K562 (cell line): ENCODE measurements around the gene DNAAF3. TPM values are rescaled to one million over a fixed set of nuclear protein-coding genes. Genes with fewer than 3 reads are reported as not detected.

ENCODE experiments used
- ATAC-seq: fragments of 200-7000 bp; cut with Tn5 transposase; 3 replicates; pipeline ENCODE4 v1.9.1; 2020; ENCODE audit warnings: moderate library complexity
- BruUV-seq: library from RNA; stranded (reverse); fragments of 400-500 nt; replicated peaks from 2 replicates; lab custom pipeline; 2021; lab: Mats Ljungman, UMichigan
- CTCF ChIA-PET: fragments of 300-600 bp; formaldehyde crosslinking; extraction: SDS; loops from one replicate; lab custom pipeline; 2021; ENCODE audit warnings: low intra/inter-chr PET ratio; lab: Yijun Ruan, JAX
- POLR2A ChIA-PET: fragments of 300-600, 350-650 bp; sonication (Branson Sonifier 250); formaldehyde crosslinking; extraction: SDS; loops from one replicate; lab custom pipeline; 2021; ENCODE audit warnings: antibody characterized with exemption, inconsistent platforms; lab: Yijun Ruan, JAX
- DNase-seq, 4 experiments: peaks; one replicate each; pipeline versions ENCODE4 v3.0.0 to v3.0.0-alpha.2; 2011 to 2018; ENCODE audit warnings: low spot score in 3 of 4, mixed read lengths in 3 of 4; ENCODE audit errors: extremely low read depth in 1 of 4
- FAIRE-seq: peaks from 2 replicates; lab custom pipeline; 2011; peaks lifted over from hg19 to GRCh38; lab: Jason Lieb, UNC
- H2AFZ ChIP-seq: 2 replicates; pipeline ENCODE4 v1.6.0; 2011; ENCODE audit warnings: low read depth, low read length, control low read depth, inconsistent platforms
- H3K27ac ChIP-seq: fragments of 200-600 bp; 3 replicates; pipeline ENCODE4 v1.8.0; 2011; ENCODE audit warnings: low read depth, mild to moderate bottlenecking, control low read depth, inconsistent platforms, low read length, moderate library complexity, mixed read lengths; ENCODE audit errors: extremely low read depth
- H3K27me3 ChIP-seq, 2 experiments: fragments of 300-600 bp in 1 of 2; 2 replicates in 1 of 2; 3 replicates in 1 of 2; pipeline versions ENCODE4 v1.6.0 to v1.8.0; 2011; ENCODE audit warnings: inconsistent platforms in 2 of 2, low read length in 2 of 2, mild to moderate bottlenecking in 1 of 2, mixed read lengths in 1 of 2, moderate library complexity in 1 of 2; ENCODE audit not compliant: control insufficient read depth in 2 of 2, insufficient read depth in 2 of 2
- H3K36me3 ChIP-seq: fragments of 300-600 bp; 3 replicates; pipeline ENCODE4 v1.8.0; 2011; ENCODE audit warnings: mild to moderate bottlenecking, low read length, inconsistent platforms; ENCODE audit not compliant: control insufficient read depth, insufficient read depth
- H3K4me1 ChIP-seq, 2 experiments: fragments of 200-600 bp in 1 of 2; replicated peaks in 1 of 2; 2 replicates in 1 of 2; 3 replicates in 1 of 2; pipeline versions ENCODE4 v1.5.1 to v1.8.0; 2011; ENCODE audit warnings: inconsistent platforms in 2 of 2, low read length in 2 of 2, mild to moderate bottlenecking in 1 of 2, mixed read lengths in 1 of 2, moderate library complexity in 1 of 2; ENCODE audit not compliant: control insufficient read depth in 2 of 2, insufficient read depth in 2 of 2
- H3K4me2 ChIP-seq: 2 replicates; pipeline ENCODE4 v1.6.1; 2011; ENCODE audit warnings: low read length, control low read depth, inconsistent platforms, mixed read lengths; ENCODE audit not compliant: insufficient read depth
- H3K4me3 ChIP-seq: fragments of 200-600 bp; sonication (generic), shearing (Covaris generic); 2 replicates; pipeline ENCODE4 v1.5.1; 2016; ENCODE audit warnings: control low read depth, inconsistent platforms
- H3K79me2 ChIP-seq: fragments of 200-600 bp; 3 replicates; pipeline ENCODE4 v1.8.0; 2011; ENCODE audit warnings: low read length, inconsistent platforms; ENCODE audit not compliant: control insufficient read depth, insufficient read depth
- H3K9ac ChIP-seq, 2 experiments: 2 replicates each; pipeline versions ENCODE4 v1.6.0 to v1.6.1; 2011; ENCODE audit warnings: low read depth in 2 of 2, low read length in 2 of 2, control low read depth in 1 of 2, inconsistent platforms in 1 of 2, mild to moderate bottlenecking in 1 of 2, mixed read lengths in 1 of 2; ENCODE audit not compliant: insufficient read depth in 1 of 2
- H3K9me1 ChIP-seq: one replicate; pipeline ENCODE4 v1.6.0; 2011; ENCODE audit warnings: inconsistent platforms, mild to moderate bottlenecking, low read length, moderate library complexity; ENCODE audit not compliant: control insufficient read depth, insufficient read depth
- H3K9me3 ChIP-seq: replicated peaks from 2 replicates; pipeline ENCODE4 v1.5.1; 2011; ENCODE audit warnings: low read depth, low read length, inconsistent platforms; ENCODE audit not compliant: control insufficient read depth, insufficient read depth
- H4K20me1 ChIP-seq: replicated peaks from 2 replicates; pipeline ENCODE4 v1.6.1; 2011; ENCODE audit warnings: low read length, inconsistent platforms, mixed read lengths; ENCODE audit not compliant: control insufficient read depth, insufficient read depth
- ARHGAP35 ChIP-seq: fragments of 450-650 bp; IDR thresholded peaks from 2 replicates; pipeline ENCODE4 v1.6.1; 2018; ENCODE audit not compliant: partially characterized antibody
- ARNT ChIP-seq, 2 experiments: fragments of 450-650 bp; IDR thresholded peaks; 2 replicates each; pipeline ENCODE4 v1.6.1; 2016; ENCODE audit warnings: mild to moderate bottlenecking in 1 of 2
- CBFA2T3 ChIP-seq: fragments of 450-650 bp; IDR thresholded peaks from 2 replicates; pipeline ENCODE4 v1.6.1; 2017
- CBX3 ChIP-seq, 2 experiments: IDR thresholded peaks; 1 replicate in 1 of 2; 2 replicates in 1 of 2; pipeline ENCODE4 v1.6.1; 2012; ENCODE audit warnings: inconsistent platforms in 2 of 2, low read length in 2 of 2, borderline replicate concordance in 1 of 2, control low read depth in 1 of 2
- CUX1 ChIP-seq: fragments of 200-800 bp; sonication (Bioruptor generic); IDR thresholded peaks from 2 replicates; pipeline ENCODE4 v1.6.1; 2016; ENCODE audit warnings: missing genetic modification characterization, missing compliant biosample characterization
- ELF2 ChIP-seq: fragments of 250-450 bp; sonication (Bioruptor Pico); IDR thresholded peaks from 2 replicates; pipeline ENCODE4 v1.5.0; 2021; ENCODE audit warnings: mild to moderate bottlenecking
- GABPA ChIP-seq: fragments of 200-800 bp; sonication (Bioruptor generic); conservative IDR thresholded peaks from 2 replicates; pipeline ENCODE4 v1.6.1; 2016; ENCODE audit warnings: low read depth, missing genetic modification characterization, missing compliant biosample characterization
- HDAC3 ChIP-seq: fragments of 450-650 bp; IDR thresholded peaks from 2 replicates; pipeline ENCODE4 v1.6.1; 2018; ENCODE audit warnings: borderline replicate concordance, mild to moderate bottlenecking, moderate library complexity; ENCODE audit not compliant: partially characterized antibody
- MNT ChIP-seq, 2 experiments: fragments of 450-650 bp; conservative IDR thresholded peaks; 2 replicates each; pipeline ENCODE4 v1.6.1; 2017; ENCODE audit warnings: mild to moderate bottlenecking in 2 of 2, moderate library complexity in 2 of 2
- POLR2B ChIP-seq: fragments of 450-650 bp; IDR thresholded peaks from 2 replicates; pipeline ENCODE4 v1.6.1; 2018; ENCODE audit warnings: low read depth; ENCODE audit not compliant: partially characterized antibody
- RB1 ChIP-seq: fragments of 450-650 bp; IDR thresholded peaks from 2 replicates; pipeline ENCODE4 v1.6.1; 2017; ENCODE audit warnings: low read depth, mild to moderate bottlenecking
- ZSCAN29 ChIP-seq: fragments of 450-650 bp; IDR thresholded peaks from 2 replicates; pipeline ENCODE4 v1.6.1; 2017
- in situ Hi-C: fragments of 300-500 bp; cut with MboI; formaldehyde crosslinking; loops from 4 replicates; pipeline ENCODE4 v1.15.0; 2018; ENCODE audit warnings: inconsistent platforms, mixed read lengths
- intact Hi-C: fragments of 100-400 bp; cut with micrococcal nuclease; formaldehyde crosslinking; loops from 2 replicates; pipeline ENCODE4 v1.14.2; 2022
- polyA plus RNA-seq, 8 experiments: library from polyadenylated mRNA; depleted of rRNA in 4 of 8; stranded (reverse) in 5 of 8; unstranded in 3 of 8; fragments of >200 nt; fragmentation: Nextera tagmentation in 2 of 8; fragmentation: Illumina TruSeq in 1 of 8; extraction: Ambion mirVana in 2 of 8; extraction: Trizol in 1 of 8; gene quantifications; 2 replicates each; pipeline versions ENCODE4 v1.2.1 to v1.2.3, GENCODE V29; 2011 to 2014; ENCODE audit warnings: inconsistent platforms in 1 of 8, missing spikeins in 1 of 8
- total RNA-seq, 7 experiments: library from RNA; depleted of rRNA in 6 of 7; stranded (reverse); fragments of >200 nt in 6 of 7; fragmentation: Illumina TruSeq in 2 of 7; extraction: Trizol in 2 of 7; gene quantifications; 2 replicates each; pipeline versions ENCODE4 v1.2.1 to v1.2.3, GENCODE V29; 2011 to 2021; ENCODE audit warnings: low replicate concordance in 1 of 7
- TF ChIP-seq, protein P1 (sequence below): fragments of 450-650 bp; IDR thresholded peaks from 2 replicates; pipeline ENCODE4 v1.6.1; 2018; ENCODE audit warnings: mild to moderate bottlenecking, low read depth; ENCODE audit not compliant: partially characterized antibody

Gene DNAAF3
- total and polyA plus RNA-seq, 9 of the 15 experiments (the other 6 are each of a cell fraction or from before 2014, with no cell fraction given): 21.6 to 61.5 (median 43.0) TPM

- intact Hi-C loops: loop anchor here (10.0 kb wide), 1 partner anchor 353 kb away; no protein-coding TSS in a partner anchor
- H3K4me2 ChIP-seq: no peak overlapping the region
- FAIRE-seq: peak; percentile 93
- H3K9ac ChIP-seq: no peak overlapping the region
- H3K9me3 ChIP-seq: no peaks in the 10 kb centered on the region; the same call in 1 of the 2 replicates
- H3K36me3 ChIP-seq: peaks cover 18% of the 10 kb centered on the region; the same call in 2 of the 3 replicates
- peaks cover 18 to 52% of the 10 kb centered on the region in 2 experiments for H3K4me1 ChIP-seq
- H3K79me2 ChIP-seq: no peaks in the 10 kb centered on the region
- peak overlapping the region; percentile 66 for H2AFZ ChIP-seq
- ATAC-seq: no peak
- H4K20me1 ChIP-seq: no peaks in the 10 kb centered on the region
- peak in 3 of 4 experiments; percentile 25 to 77 (median 55) for DNase-seq
- POLR2A ChIA-PET: no interaction called here
- in situ Hi-C loops: loop anchor here (25.0 kb wide), 1 partner anchor 985 kb away; the partner anchor contains the start of gene ZNF444
- H3K27ac ChIP-seq: peak overlapping the region; percentile 44
- no TSS peak for BruUV-seq
- H3K27me3 ChIP-seq: no peaks in the 10 kb centered on the region
- no peak overlapping the region for H3K4me3 ChIP-seq
- no peaks in the 10 kb centered on the region for H3K9me1 ChIP-seq
- CTCF ChIA-PET: no interaction called here
- TF ChIP-seq GABPA (tag): peak; percentile 90
- TF ChIP-seq CBX3 (IDR thresholded peaks at IDR 0.05; ENCODE audit: borderline replicate concordance in 1 of 2, low read length in 2 of 2): peak in 1 of 2 experiments; percentile 41; a peak in 1 of 3 replicates
- TF ChIP-seq RB1: no peak
- TF ChIP-seq ARHGAP35: peak; percentile 9
- peak; percentile 11; the same call in 1 of the 2 replicates for TF ChIP-seq CBFA2T3
- TF ChIP-seq, protein P1, sequence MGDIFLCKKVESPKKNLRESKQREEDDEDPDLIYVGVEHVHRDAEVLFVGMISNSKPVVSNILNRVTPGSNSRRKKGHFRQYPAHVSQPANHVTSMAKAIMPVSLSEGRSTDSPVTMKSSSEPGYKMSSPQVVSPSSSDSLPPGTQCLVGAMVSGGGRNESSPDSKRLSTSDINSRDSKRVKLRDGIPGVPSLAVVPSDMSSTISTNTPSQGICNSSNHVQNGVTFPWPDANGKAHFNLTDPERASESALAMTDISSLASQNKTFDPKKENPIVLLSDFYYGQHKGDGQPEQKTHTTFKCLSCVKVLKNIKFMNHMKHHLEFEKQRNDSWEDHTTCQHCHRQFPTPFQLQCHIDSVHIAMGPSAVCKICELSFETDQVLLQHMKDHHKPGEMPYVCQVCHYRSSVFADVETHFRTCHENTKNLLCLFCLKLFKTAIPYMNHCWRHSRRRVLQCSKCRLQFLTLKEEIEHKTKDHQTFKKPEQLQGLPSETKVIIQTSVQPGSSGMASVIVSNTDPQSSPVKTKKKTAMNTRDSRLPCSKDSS: no peak
- peak in 1 of 2 experiments; percentile 54; a peak in 1 of 4 replicates for TF ChIP-seq MNT (conservative IDR thresholded peaks at IDR 0.05)
- TF ChIP-seq CUX1 (CRISPR knock-in tag): no peak
- TF ChIP-seq ARNT (IDR thresholded peaks at IDR 0.05): peak in 1 of 2 experiments; percentile 63; a peak in 1 of 4 replicates
- TF ChIP-seq POLR2B: peak; percentile 46
- peak; percentile 61 for TF ChIP-seq ELF2 (CRISPR knock-in tag)
- TF ChIP-seq HDAC3: no peak
- no peak for TF ChIP-seq ZSCAN29
Observed at GRCh38 chr19:55152017-55152416, 14.4 kb downstream of the DNAAF3 start.
